GM19099 (cell line): Measurements from ENCODE around the gene CDK9.

Experiments
- POLR2A ChIP-seq: IDR thresholded peaks from 3 replicates; pipeline ENCODE4 v1.6.1; 2011; ENCODE audit warnings: low read depth; ENCODE audit not compliant: insufficient read length; ENCODE audit errors: extremely low read depth

CDK9 gene

GRCh38 chr9:127771570-127772189, 14.2 kb upstream of the CDK9 start:
- TF ChIP-seq POLR2A = no peak

- no peak for TF ChIP-seq POLR2A
Measured at GRCh38 chr9:127772603-127773002, 13.2 kb upstream of the CDK9 start.

GRCh38 chr9:127773272-127773671, 12.6 kb upstream of the CDK9 start:
- no peak for TF ChIP-seq POLR2A

- TF ChIP-seq POLR2A = no peak
Measured at GRCh38 chr9:127773981-127774380, 11.9 kb upstream of the CDK9 start.

GRCh38 chr9:127776195-127776923, 9.5 kb upstream of the CDK9 start:
- TF ChIP-seq POLR2A = peak; percentile 40

- no peak for TF ChIP-seq POLR2A
Measured at GRCh38 chr9:127776924-127777289, 8.9 kb upstream of the CDK9 start.

- TF ChIP-seq POLR2A = no peak
Measured at GRCh38 chr9:127777368-127777980, 8.4 kb upstream of the CDK9 start.

- peak; percentile 71 for TF ChIP-seq POLR2A
Measured at GRCh38 chr9:127778280-127779135, 7.3 kb upstream of the CDK9 start, which contains the start of gene SH2D3C. SH2D3C (minus strand) TSS chr9:127778666; CDS start chr9:127778627, 39 bp downstream.

- TF ChIP-seq POLR2A = peak; percentile 56
Measured at GRCh38 chr9:127779136-127779981, 6.5 kb upstream of the CDK9 start.

GRCh38 chr9:127780126-127780885, 5.5 kb upstream of the CDK9 start:
- TF ChIP-seq POLR2A = no peak

- no peak for TF ChIP-seq POLR2A
Measured at GRCh38 chr9:127781806-127782205, 4.0 kb upstream of the CDK9 start.

- peak; percentile 25 for TF ChIP-seq POLR2A
Measured at GRCh38 chr9:127783111-127784008, 2.5 kb upstream of the CDK9 start.

- no peak for TF ChIP-seq POLR2A
Measured at GRCh38 chr9:127785023-127785932, 556 bp upstream of the CDK9 start.
